Ovary (tissue), 9 donors: ENCODE results near the gene CNNM1. TPM values are rescaled to one million over a fixed set of nuclear protein-coding genes. Genes with fewer than 3 reads are reported as not detected.

ENCODE experiments used
- DNase-seq, 5 donors: peaks; one replicate each; pipeline ENCODE4 v3.0.0-alpha.2; 2019 to 2020
- H3K27ac ChIP-seq, 2 donors: fragments of 200-600 bp; one replicate each; pipeline versions ENCODE4 v1.5.1 to v1.8.0; 2019 to 2022
- H3K27me3 ChIP-seq: fragments of 200-600 bp; one replicate; pipeline ENCODE4 v1.8.0; 2022
- H3K36me3 ChIP-seq: fragments of 200-600 bp; sonication (generic); one replicate; pipeline ENCODE4 v1.5.1; 2019
- H3K4me1 ChIP-seq: one replicate; pipeline ENCODE4 v1.8.1; 2013; ENCODE audit warnings: mild to moderate bottlenecking, moderate library complexity; ENCODE audit not compliant: insufficient read depth
- H3K4me3 ChIP-seq: fragments of 200-600 bp; sonication (generic); one replicate; pipeline ENCODE4 v1.5.1; 2017
- H3K9me3 ChIP-seq, 2 donors: fragments of 200-600 bp in 1 of 2; sonication (generic) in 1 of 2; one replicate each; pipeline versions ENCODE4 v1.5.1 to v1.8.1; 2013 to 2019; ENCODE audit warnings: mild to moderate bottlenecking in 1 of 2, moderate library complexity in 1 of 2
- CTCF ChIP-seq, 3 donors: fragments of 450-650 bp in 2 of 3; fragments of 200-600 bp in 1 of 3; IDR thresholded peaks; one replicate each; pipeline versions ENCODE4 v1.5.1 to v1.8.0; 2016 to 2022; ENCODE audit warnings: antibody characterized with exemption in 3 of 3, mild to moderate bottlenecking in 1 of 3
- EP300 ChIP-seq: sonication (generic); formaldehyde crosslinking; IDR thresholded peaks from one replicate; pipeline ENCODE4 v1.6.1; 2017; ENCODE audit warnings: antibody characterized with exemption
- POLR2A ChIP-seq: fragments of 450-650 bp; IDR thresholded peaks from one replicate; pipeline ENCODE4 v1.6.1; 2017; ENCODE audit warnings: antibody characterized with exemption, mild to moderate bottlenecking, moderate library complexity
- WGBS, 3 donors: extraction: QIAGEN DNeasy Blood & Tissue Kit in 1 of 3; methylation state at CpG; one replicate each; pipeline versions ENCODE4 v1.1.5 to v1.1.7; 2013 to 2017; 5-methylcytosine and 5-hydroxymethylcytosine counted together
- intact Hi-C, 4 donors: fragments of 100-400 bp; cut with DNase I; formaldehyde crosslinking; loops; one replicate each; pipeline versions ENCODE4 v1.11.0 to v1.15.1; 2022 to 2023
- polyA plus RNA-seq, 2 donors: library from polyadenylated mRNA; stranded (reverse); fragments of 200-250 nt in 1 of 2; fragments of 350-450 nt in 1 of 2; fragmentation: Illumina TruSeq in 1 of 2; extraction: RNeasy Lipid Tissue Mini Kit (QIAGEN cat#74804) in 1 of 2; gene quantifications; one replicate each; pipeline ENCODE4 v1.2.3, GENCODE V29; 2013 to 2014
- total RNA-seq, 7 donors: library from RNA; depleted of rRNA in 2 of 7; stranded (reverse); fragments of >200 nt in 2 of 7; fragmentation: NEBNext Ultra II Directional in 3 of 7; extraction: Animal tissue kit (Norgen Biotek cat#: 25700) in 3 of 7; gene quantifications; one replicate each; pipeline versions ENCODE4 v1.1.0 to v1.2.4, GENCODE V29; 2016 to 2023
- donor health status: DM: no; HTN: no; CAD: no; lungs with moderate emphysema.
- donor health status: DM: no; HTN: no; CAD: no.
- donor health status: Bipolar disorder and iron deficiency.
- donor health status: DM: yes; HTN: yes; CAD: no.
- donor health status: DM: no; HTN: no; CAD: no.
- donor health status: DM: yes; HTN: yes; CAD: no.

The CNNM1 gene
- total and polyA plus RNA-seq, 9 donors = 1.0 to 3.9 (median 2.4) TPM

- Histone ChIP-seq H3K9me3 (no peaks in the 10 kb centered on the region), H3K27me3 (no peaks in the 10 kb centered on the region), H3K27ac (peak overlapping the region in 1 of 2 donors; percentile 82), H3K4me3 (peak overlapping the region; percentile 48), H3K36me3 (no peaks in the 10 kb centered on the region), H3K4me1 (peaks cover 7% of the 10 kb centered on the region)
- DNase-seq = no peak
- 23 to 32% (median 26%) methylated on average over 6 of the region's 6 CpGs for WGBS, 3 donors
- intact Hi-C loops = loop anchor here (2.0 to 10.0 kb wide), 7 partner anchors 183 to 858 kb away; partner anchors contain the start of genes SLC25A28 (in 2 of the 4), BLOC1S2 (in 1 of the 4), COX15 (in 1 of the 4) and CUTC (in 1 of the 4)
- no peak for TF ChIP-seq CTCF (IDR thresholded peaks at IDR 0.05)
- TF ChIP-seq EP300 = no peak
- TF ChIP-seq POLR2A = no peak
Observed at GRCh38 chr10:99429517-99430095, 100.5 kb downstream of the CNNM1 start.

DNA sequence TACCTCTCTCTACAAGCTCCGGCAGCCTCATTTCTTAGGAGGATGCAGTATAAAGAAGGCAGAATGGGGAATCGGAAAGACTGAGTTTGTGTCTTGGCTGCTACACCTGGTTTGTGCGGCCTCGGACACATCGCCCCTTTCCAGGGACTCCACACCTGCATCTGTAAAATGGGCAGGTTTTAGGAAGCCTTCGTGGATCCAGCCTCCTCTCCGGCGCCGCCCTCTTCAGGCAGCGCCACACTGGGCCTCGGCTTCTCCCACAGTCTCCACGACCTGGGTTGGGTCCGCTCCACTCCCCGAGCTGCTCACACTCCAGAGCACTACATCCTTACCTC is 100.9 kb downstream of the CNNM1 start:
- Histone ChIP-seq H3K36me3 (no peaks in the 10 kb centered on the region), H3K9me3 (no peaks in the 10 kb centered on the region), H3K27ac (peak overlapping the region; percentile 57 to 82), H3K4me1 (peaks cover 7% of the 10 kb centered on the region), H3K27me3 (no peaks in the 10 kb centered on the region), H3K4me3 (peak overlapping the region; percentile 48)
- no peak for TF ChIP-seq POLR2A
- TF ChIP-seq CTCF (IDR thresholded peaks at IDR 0.05) = no peak
- no peak for TF ChIP-seq EP300
- WGBS, 3 donors = 5 to 10% (median 5%) methylated on average over 14 of the region's 14 CpGs
- intact Hi-C loops = loop anchor here (2.0 to 10.0 kb wide), 6 partner anchors 182 to 305 kb away; partner anchors contain the start of genes SLC25A28 (in 2 of the 4), COX15 (in 1 of the 4) and CUTC (in 1 of the 4)
- no peak for DNase-seq

DNA sequence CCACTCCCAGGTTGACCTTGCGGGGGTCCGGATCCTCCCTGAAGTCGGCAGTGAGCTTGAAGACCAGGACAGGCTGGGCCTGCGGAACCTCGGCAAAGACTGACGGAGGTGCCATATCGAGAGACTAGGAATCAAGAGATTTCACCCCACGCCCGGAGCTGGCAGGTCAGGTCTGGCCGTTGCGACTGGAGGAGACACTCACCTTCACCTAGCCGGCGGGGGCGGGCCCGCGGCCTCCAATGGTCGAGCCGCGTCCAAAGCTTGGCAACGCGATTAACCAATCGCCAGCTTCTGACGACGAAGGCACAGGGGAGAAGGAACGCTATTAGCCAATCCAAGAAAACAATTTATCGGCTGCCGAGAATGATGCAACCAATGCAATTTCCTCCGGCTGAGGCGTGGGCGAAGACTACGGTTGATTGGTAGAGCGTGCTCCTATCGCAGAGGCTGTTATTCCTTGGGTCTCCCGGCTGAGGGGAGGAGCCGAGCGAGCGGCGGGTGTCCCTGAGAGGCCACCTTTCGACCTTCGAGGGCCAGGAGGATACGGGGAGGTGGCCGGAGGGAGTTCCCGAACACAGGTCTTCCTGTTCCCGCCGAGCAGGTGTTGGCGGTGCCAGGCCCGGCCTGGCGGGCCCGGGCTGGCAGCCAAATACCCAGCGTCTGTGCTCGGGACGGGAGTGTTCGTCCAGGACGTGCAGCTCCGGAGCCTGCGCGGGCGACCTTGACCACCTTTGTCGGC is 101.5 kb downstream of the CNNM1 start, which contains the start of gene GOT1:
GOT1 (minus strand) TSS at position 174 of the 739 bp plus-strand sequence; CDS start at position 115, 59 bp downstream.
- peaks cover 7% of the 10 kb centered on the region for H3K4me1 ChIP-seq
- TF ChIP-seq POLR2A (peak; percentile 78), CTCF (IDR thresholded peaks at IDR 0.05) (no peak)
- peak within 1 kb of the TSS; percentile 57 to 82 for H3K27ac ChIP-seq
- no peaks in the 10 kb centered on the region for H3K36me3 ChIP-seq
- WGBS, 3 donors = 0 to 1% (median 0%) methylated on average over 55 to 59 of the region's 59 CpGs
- intact Hi-C loops = loop anchor here (2.0 to 10.0 kb wide), 6 partner anchors 182 to 304 kb away; partner anchors contain the start of genes SLC25A28 (in 2 of the 4), COX15 (in 1 of the 4) and CUTC (in 1 of the 4)
- H3K9me3 ChIP-seq = no peaks in the 10 kb centered on the region
- peak within 1 kb of the TSS; percentile 48 for H3K4me3 ChIP-seq
- no peaks in the 10 kb centered on the region for H3K27me3 ChIP-seq
- peak; percentile 92 to 96 (median 93) for DNase-seq

DNA sequence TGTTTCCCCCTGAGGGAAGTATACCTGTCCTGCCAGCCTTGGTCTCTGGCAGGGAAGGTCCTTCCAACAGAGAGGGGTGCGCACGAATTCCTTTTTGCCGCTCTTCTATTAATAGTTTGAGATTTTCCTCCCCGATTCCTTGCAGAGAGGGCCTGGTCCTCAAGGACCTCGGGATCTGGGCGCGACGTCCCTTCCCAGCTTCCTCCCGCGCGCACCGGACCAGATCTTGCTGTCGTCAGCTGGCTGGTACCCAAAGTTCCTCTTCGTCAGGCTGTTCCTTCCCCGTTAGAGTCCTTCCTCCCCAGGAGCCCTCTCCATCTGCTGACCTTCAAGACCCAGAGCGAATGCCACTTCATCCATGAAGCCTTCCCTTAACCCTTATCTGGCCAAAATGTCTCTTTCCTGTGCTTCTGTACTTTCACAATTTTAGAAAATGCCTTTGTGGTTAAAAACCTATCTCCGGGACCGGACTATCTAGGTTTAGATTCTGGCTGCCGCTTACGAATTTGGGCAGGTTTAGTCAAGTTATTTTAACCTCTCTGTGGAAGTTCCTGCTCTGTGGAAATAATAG is 102.1 kb downstream of the CNNM1 start:
- no peaks in the 10 kb centered on the region for H3K9me3 ChIP-seq
- H3K27me3 ChIP-seq = no peaks in the 10 kb centered on the region
- intact Hi-C loops = loop anchor here (2.0 to 10.0 kb wide), 6 partner anchors 181 to 304 kb away; partner anchors contain the start of genes SLC25A28 (in 2 of the 4), COX15 (in 1 of the 4) and CUTC (in 1 of the 4)
- TF ChIP-seq CTCF (IDR thresholded peaks at IDR 0.05) = no peak
- TF ChIP-seq POLR2A = no peak
- TF ChIP-seq EP300 = no peak
- H3K4me1 ChIP-seq = peaks cover 7% of the 10 kb centered on the region
- no peaks in the 10 kb centered on the region for H3K36me3 ChIP-seq
- 0 to 1% (median 1%) methylated on average over 20 of the region's 20 CpGs for WGBS, 3 donors
- peak; percentile 64 to 77 (median 71) for DNase-seq
- H3K27ac ChIP-seq = peak overlapping the region; percentile 55 to 82
- peak overlapping the region; percentile 48 for H3K4me3 ChIP-seq
